Left ventricle myocardium inferior (tissue), 1 donor: ENCODE measurements around the gene ALS2CL. TPM values are rescaled to one million over a fixed set of nuclear protein-coding genes. Genes with fewer than 3 reads are reported as not detected.
A peak's percentile ranks its signal among the peaks of the same experiment; 100 is the strongest.

ENCODE experiments used
- DNase-seq: peaks from one replicate; pipeline ENCODE4 v3.0.0-alpha.2; 2020
- H3K27ac ChIP-seq: fragments of 200-600 bp; replicated peaks from 2 replicates; pipeline ENCODE4 v1.8.0; 2021
- H3K27me3 ChIP-seq: fragments of 200-600 bp; 2 replicates; pipeline ENCODE4 v1.8.0; 2021; ENCODE audit warnings: low read depth
- H3K36me3 ChIP-seq: fragments of 200-600 bp; 2 replicates; pipeline ENCODE4 v1.8.0; 2021
- H3K4me1 ChIP-seq: fragments of 200-600 bp; 2 replicates; pipeline ENCODE4 v1.8.0; 2021
- H3K4me3 ChIP-seq: fragments of 200-600 bp; 2 replicates; pipeline ENCODE4 v1.8.0; 2021; ENCODE audit warnings: mild to moderate bottlenecking, moderate library complexity
- H3K9me3 ChIP-seq: fragments of 200-600 bp; replicated peaks from 2 replicates; pipeline ENCODE4 v1.8.0; 2021
- intact Hi-C: fragments of 100-400 bp; cut with micrococcal nuclease; formaldehyde crosslinking; loops from one replicate; pipeline ENCODE4 v1.11.0; 2022
- total RNA-seq: library from RNA; stranded (reverse); fragmentation: NEBNext Ultra II Directional; extraction: Animal tissue kit (Norgen Biotek cat#: 25700); gene quantifications from one replicate; pipeline ENCODE4 v1.2.1, GENCODE V29; 2021
- TF ChIP-seq, protein P1 (sequence below): fragments of 200-600 bp; IDR thresholded peaks from 2 replicates; pipeline ENCODE4 v1.8.0; 2021; ENCODE audit warnings: antibody characterized with exemption, mild to moderate bottlenecking, borderline replicate concordance
- donor health status: DM: no; HTN: yes; CAD: no; lungs with severe emphysema.

The ALS2CL gene
- total RNA-seq, 1 donor from 2014 or later: 33.7 TPM

DNA sequence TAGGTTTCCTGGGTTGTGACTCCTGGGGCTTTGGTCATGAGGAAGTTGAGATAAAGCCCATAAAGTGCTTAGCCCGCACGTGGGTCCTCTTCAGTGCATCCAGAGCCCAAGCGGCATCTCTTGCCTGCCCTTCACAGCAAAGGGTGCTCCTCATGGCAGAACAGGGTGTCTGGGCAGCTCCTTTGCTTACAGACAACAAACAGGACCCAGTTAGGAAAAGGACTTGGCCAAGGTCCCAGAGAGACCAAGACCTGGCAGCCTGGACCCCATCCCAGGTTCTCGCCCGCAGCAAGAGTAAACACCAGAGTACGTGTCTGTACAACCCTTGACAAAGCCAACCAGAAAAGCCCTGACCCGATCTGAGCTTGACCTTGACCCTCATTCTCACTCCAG is 27.0 kb downstream of the ALS2CL start:
- H3K27ac ChIP-seq: peak overlapping the region; percentile 86
- intact Hi-C loops: no loop called here
- H3K4me1 ChIP-seq: peaks cover 78% of the 10 kb centered on the region
- H3K27me3 ChIP-seq: no peaks in the 10 kb centered on the region
- DNase-seq: peak; percentile 55
- H3K4me3 ChIP-seq: no peak overlapping the region
- no peaks in the 10 kb centered on the region for H3K9me3 ChIP-seq
- peaks cover 5% of the 10 kb centered on the region for H3K36me3 ChIP-seq
- TF ChIP-seq, protein P1, sequence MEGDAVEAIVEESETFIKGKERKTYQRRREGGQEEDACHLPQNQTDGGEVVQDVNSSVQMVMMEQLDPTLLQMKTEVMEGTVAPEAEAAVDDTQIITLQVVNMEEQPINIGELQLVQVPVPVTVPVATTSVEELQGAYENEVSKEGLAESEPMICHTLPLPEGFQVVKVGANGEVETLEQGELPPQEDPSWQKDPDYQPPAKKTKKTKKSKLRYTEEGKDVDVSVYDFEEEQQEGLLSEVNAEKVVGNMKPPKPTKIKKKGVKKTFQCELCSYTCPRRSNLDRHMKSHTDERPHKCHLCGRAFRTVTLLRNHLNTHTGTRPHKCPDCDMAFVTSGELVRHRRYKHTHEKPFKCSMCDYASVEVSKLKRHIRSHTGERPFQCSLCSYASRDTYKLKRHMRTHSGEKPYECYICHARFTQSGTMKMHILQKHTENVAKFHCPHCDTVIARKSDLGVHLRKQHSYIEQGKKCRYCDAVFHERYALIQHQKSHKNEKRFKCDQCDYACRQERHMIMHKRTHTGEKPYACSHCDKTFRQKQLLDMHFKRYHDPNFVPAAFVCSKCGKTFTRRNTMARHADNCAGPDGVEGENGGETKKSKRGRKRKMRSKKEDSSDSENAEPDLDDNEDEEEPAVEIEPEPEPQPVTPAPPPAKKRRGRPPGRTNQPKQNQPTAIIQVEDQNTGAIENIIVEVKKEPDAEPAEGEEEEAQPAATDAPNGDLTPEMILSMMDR: no peak

DNA sequence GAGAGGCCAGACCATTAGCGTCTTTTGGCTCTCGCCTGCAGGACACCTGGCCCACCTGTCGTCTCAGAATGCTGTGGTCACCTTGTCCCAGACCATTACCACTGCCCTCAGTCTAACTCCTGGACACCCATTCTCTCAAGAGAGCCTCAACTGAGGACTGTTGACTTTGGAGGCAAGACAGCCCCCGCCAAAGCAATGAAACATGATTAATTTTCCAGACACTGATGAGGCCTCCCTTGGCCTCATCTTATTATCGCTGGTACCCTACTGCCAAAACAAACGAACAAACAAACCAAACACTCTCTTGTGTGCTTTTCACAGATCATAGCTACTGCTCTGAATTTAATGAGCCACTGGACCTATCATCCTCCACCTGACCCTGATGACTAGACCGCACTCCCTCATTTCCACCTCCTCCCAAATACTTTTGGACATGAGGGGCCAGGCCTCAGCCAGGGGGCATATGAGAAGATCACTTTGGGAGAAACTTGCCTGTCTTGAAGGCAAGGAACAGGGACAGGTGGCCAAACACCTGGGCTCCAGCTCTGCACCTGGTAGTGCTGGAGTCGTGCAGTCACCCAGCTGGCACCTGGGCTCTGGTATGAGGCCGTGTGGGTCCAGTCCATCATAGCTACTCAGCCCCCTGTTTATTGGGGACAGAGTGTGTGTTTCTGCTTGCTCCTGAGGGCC is 27.6 kb downstream of the ALS2CL start:
- no peak overlapping the region for H3K4me3 ChIP-seq
- intact Hi-C loops: no loop called here
- no peak for DNase-seq
- H3K27ac ChIP-seq: peak overlapping the region; percentile 86
- no peaks in the 10 kb centered on the region for H3K9me3 ChIP-seq
- H3K4me1 ChIP-seq: peaks cover 84% of the 10 kb centered on the region
- TF ChIP-seq, protein P1: no peak
- no peaks in the 10 kb centered on the region for H3K27me3 ChIP-seq
- no peaks in the 10 kb centered on the region for H3K36me3 ChIP-seq

DNA sequence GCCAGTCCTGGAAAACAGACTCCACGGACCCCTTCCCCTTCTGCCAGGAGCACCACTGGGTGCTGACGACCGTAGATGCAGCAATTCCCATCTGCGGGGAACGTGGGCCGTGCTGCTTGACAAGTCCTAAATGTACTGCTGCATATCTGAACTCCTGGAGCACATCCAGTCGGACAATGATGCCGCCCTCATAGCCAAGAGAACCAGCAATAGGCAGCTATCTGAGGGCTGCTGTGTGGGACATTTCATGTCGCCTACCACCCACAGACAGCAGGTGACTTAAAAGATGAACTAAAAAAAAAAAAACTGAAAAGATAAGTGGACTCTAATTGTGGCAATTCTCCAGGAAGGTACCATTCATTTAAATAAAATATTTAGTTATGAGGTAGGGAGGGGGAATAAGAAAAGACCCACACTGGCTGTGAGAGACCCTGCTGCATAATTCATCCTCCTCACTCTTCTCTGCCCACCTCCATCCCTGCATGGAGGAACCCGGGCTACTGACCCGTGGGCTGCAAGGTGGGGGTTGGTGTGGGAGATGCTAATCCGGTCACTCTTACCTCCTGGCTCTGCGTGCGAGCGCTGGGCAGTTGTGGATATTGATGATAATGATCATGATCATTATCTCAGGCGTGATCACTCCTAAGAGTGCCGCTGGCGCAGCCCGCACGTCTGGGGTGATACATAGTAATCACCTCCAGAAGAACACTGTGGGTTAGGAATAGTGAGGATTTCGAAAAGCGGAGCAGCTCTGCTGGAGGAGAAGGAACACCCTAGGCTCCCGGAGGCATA is 28.3 kb downstream of the ALS2CL start:
- TF ChIP-seq, protein P1: no peak
- H3K4me1 ChIP-seq: peaks cover 91% of the 10 kb centered on the region
- H3K36me3 ChIP-seq: no peaks in the 10 kb centered on the region
- H3K4me3 ChIP-seq: no peak overlapping the region
- intact Hi-C loops: no loop called here
- H3K9me3 ChIP-seq: no peaks in the 10 kb centered on the region
- peak overlapping the region; percentile 86 for H3K27ac ChIP-seq
- peak; percentile 52 for DNase-seq
- H3K27me3 ChIP-seq: no peaks in the 10 kb centered on the region

DNA sequence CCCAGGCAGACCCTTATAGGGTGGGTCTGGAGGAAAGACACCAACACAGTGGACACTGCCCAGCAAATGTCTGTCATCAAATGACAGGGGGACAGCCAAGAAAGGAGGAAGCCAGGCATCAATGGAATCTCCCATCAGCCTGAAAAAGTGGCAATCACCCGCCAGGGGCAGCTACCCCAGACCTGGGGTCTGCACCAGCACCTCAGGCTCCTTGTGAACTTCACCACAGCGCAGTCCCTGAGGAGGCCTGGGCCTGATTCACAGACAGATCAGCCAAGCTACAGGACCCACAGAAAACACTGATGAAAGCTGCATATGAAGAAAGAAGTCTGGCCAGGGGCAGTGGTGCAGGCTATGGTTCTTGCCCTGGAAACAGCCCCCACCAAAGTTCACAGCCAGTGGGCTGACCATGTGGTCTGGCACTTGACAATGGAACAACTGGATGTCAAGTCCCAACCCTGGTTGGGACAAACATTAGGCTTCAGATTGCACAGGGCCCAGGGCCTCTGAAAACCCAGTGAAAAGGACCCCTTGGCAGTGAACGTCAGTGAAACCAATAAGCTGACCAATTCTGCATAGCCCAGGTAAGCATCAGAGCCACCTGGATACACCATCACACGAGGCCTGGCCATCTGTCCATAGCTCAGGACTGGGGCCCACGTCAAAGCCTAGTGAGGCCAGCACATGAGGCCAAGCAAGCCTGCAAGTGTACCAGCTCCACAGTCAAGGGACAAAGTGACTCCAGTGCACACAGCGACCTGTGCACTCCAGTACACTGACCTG is 29.1 kb downstream of the ALS2CL start:
- Histone ChIP-seq H3K36me3 (no peaks in the 10 kb centered on the region), H3K9me3 (no peaks in the 10 kb centered on the region), H3K4me1 (peaks cover 92% of the 10 kb centered on the region), H3K4me3 (no peak overlapping the region), H3K27me3 (no peaks in the 10 kb centered on the region), H3K27ac (peak overlapping the region; percentile 86)
- TF ChIP-seq, protein P1: no peak
- DNase-seq: no peak
- intact Hi-C loops: no loop called here

DNA sequence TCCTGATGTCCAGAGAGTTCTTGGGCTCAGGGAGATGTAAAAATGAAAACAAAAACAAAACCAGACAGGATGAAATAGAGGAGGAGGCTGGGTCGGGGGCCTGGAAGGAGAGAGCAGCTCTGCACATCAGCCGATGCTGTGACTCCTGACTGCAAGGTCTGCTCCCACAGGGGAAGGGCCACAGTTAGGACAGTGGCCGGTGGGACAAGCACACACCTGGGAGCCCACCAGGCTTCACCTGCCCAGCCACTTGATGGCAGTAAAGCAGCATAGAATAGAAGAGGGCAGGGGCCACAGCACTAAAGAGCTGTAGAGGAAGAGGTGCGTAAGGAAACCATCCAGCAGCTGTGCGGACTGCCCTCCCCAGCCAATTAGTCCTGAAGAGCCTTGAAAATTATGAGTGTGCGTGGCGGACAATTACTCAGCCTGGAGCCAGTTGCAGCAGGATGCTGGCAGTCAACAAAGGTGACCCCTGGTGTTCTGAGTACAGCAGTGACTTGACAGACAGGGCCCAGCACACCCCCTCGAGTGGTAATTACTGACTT is 29.8 kb downstream of the ALS2CL start:
- intact Hi-C loops: no loop called here

More for the DNA sequence above, 29.8 kb downstream of the ALS2CL start:
- TF ChIP-seq, protein P1: peak; percentile 57
- no peaks in the 10 kb centered on the region for H3K9me3 ChIP-seq
- no peak for DNase-seq
- H3K27me3 ChIP-seq: no peaks in the 10 kb centered on the region
- peaks cover 89% of the 10 kb centered on the region for H3K4me1 ChIP-seq
- H3K36me3 ChIP-seq: no peaks in the 10 kb centered on the region
- H3K27ac ChIP-seq: peak overlapping the region; percentile 86
- no peak overlapping the region for H3K4me3 ChIP-seq
